MM.1S (cell line): ENCODE results near the gene KNG1.
"Not testable (repeated sequence)": the region's sequence is repeated elsewhere in the genome, so short reads cannot be mapped to it uniquely, and the experiment has no call there.

Experiments used
- DNase-seq: peaks from one replicate; pipeline ENCODE4 v3.0.0-alpha.2; 2015
- H2AFZ ChIP-seq: fragments of 300-600 bp; sonication (generic); 2 replicates; pipeline ENCODE4 v1.6.0; 2016; ENCODE audit warnings: antibody characterized with exemption, low read length
- H3F3A ChIP-seq: fragments of 300-600 bp; sonication (generic); 2 replicates; pipeline ENCODE4 v1.6.1; 2016; ENCODE audit warnings: mild to moderate bottlenecking, antibody characterized with exemption, low read length, moderate library complexity, mixed read lengths; ENCODE audit not compliant: insufficient read depth
- H3K27ac ChIP-seq: fragments of 300-600 bp; sonication (generic); 2 replicates; pipeline ENCODE4 v1.5.1; 2016; ENCODE audit warnings: mild to moderate bottlenecking, low read length
- H3K27me3 ChIP-seq: fragments of 300-600 bp; sonication (generic); replicated peaks from 2 replicates; pipeline ENCODE4 v1.6.0; 2016; ENCODE audit warnings: low read length; ENCODE audit not compliant: insufficient read depth
- H3K36me3 ChIP-seq: fragments of 300-600 bp; sonication (generic); replicated peaks from 2 replicates; pipeline ENCODE4 v1.6.1; 2016; ENCODE audit warnings: mild to moderate bottlenecking, low read length, mixed read lengths; ENCODE audit not compliant: insufficient read depth
- H3K4me1 ChIP-seq: fragments of 300-600 bp; sonication (generic); 2 replicates; pipeline ENCODE4 v1.6.1; 2016; ENCODE audit warnings: low read length, mixed read lengths
- H3K4me2 ChIP-seq: fragments of 300-600 bp; sonication (generic); 2 replicates; pipeline ENCODE4 v1.6.0; 2016; ENCODE audit warnings: low read depth, low read length
- H3K4me3 ChIP-seq: fragments of 300-600 bp; sonication (generic); 2 replicates; pipeline ENCODE4 v1.5.1; 2016; ENCODE audit warnings: low read length, mixed read lengths
- H3K79me2 ChIP-seq: fragments of 300-600 bp; sonication (generic); 2 replicates; pipeline ENCODE4 v1.6.1; 2016; ENCODE audit warnings: mixed run types, low read length, mixed read lengths
- H3K9ac ChIP-seq: fragments of 300-600 bp; sonication (generic); 2 replicates; pipeline ENCODE4 v1.6.1; 2016; ENCODE audit warnings: low read length, mixed read lengths
- H3K9me2 ChIP-seq: fragments of 300-600 bp; sonication (generic); replicated peaks from 2 replicates; pipeline ENCODE4 v1.6.1; 2016; ENCODE audit warnings: mild to moderate bottlenecking, low read length, mixed read lengths; ENCODE audit not compliant: insufficient read depth
- H3K9me3 ChIP-seq: fragments of 300-600 bp; sonication (generic); replicated peaks from 2 replicates; pipeline ENCODE4 v1.6.1; 2016; ENCODE audit warnings: mild to moderate bottlenecking, low read length, mixed read lengths; ENCODE audit not compliant: insufficient read depth
- H4K20me1 ChIP-seq: fragments of 300-600 bp; sonication (generic); 2 replicates; pipeline ENCODE4 v1.6.1; 2016; ENCODE audit warnings: mild to moderate bottlenecking, low read length, moderate library complexity, mixed read lengths; ENCODE audit not compliant: insufficient read depth
- CTCF ChIP-seq: fragments of 300-600 bp; sonication (generic); IDR thresholded peaks from 2 replicates; pipeline ENCODE4 v1.5.1; 2016; ENCODE audit warnings: antibody characterized with exemption, low read length, mixed read lengths
- EZH2 ChIP-seq: fragments of 300-600 bp; sonication (generic); optimal IDR thresholded peaks from 2 replicates; pipeline ENCODE3; 2017; ENCODE audit warnings: low read depth, mild to moderate bottlenecking, antibody characterized with exemption, low read length, mixed read lengths
- EZH2phosphoT487 ChIP-seq: fragments of 300-600 bp; sonication (generic); IDR thresholded peaks from 2 replicates; pipeline ENCODE4 v1.6.1; 2018; ENCODE audit warnings: antibody characterized with exemption, low read length

Gene KNG1

GRCh38 chr3:186700267-186700666, 16.9 kb upstream of the KNG1 start:
- Histone ChIP-seq H3K36me3 (no peaks in the 10 kb centered on the region), H3K9me3 (no peaks in the 10 kb centered on the region), H3K27ac (no peak overlapping the region), H3K79me2 (no peaks in the 10 kb centered on the region), H3K4me2 (no peak overlapping the region), H3K4me3 (no peak overlapping the region), H2AFZ (no peak overlapping the region), H3F3A (no peaks in the 10 kb centered on the region), H3K27me3 (no peaks in the 10 kb centered on the region), H3K4me1 (no peaks in the 10 kb centered on the region), H4K20me1 (no peaks in the 10 kb centered on the region), H3K9me2 (no peaks in the 10 kb centered on the region), H3K9ac (no peak overlapping the region)
- TF ChIP-seq EZH2, result no peak
- TF ChIP-seq CTCF, result no peak
- no peak for TF ChIP-seq EZH2phosphoT487
- DNase-seq, result no peak

GRCh38 chr3:186702451-186702850, 14.7 kb upstream of the KNG1 start:
- DNase-seq, H3K27ac ChIP-seq, H3K4me2 ChIP-seq, H3K79me2 ChIP-seq, H3K9me2 ChIP-seq, H3K9me3 ChIP-seq, H4K20me1 ChIP-seq, H3K27me3 ChIP-seq, H3F3A ChIP-seq, H3K36me3 ChIP-seq, H2AFZ ChIP-seq, H3K9ac ChIP-seq, H3K4me3 ChIP-seq: not testable (repeated sequence)
- peaks cover 11% of the 10 kb centered on the region for H3K4me1 ChIP-seq

- H4K20me1 ChIP-seq, result no peaks in the 10 kb centered on the region
- H3K4me2 ChIP-seq, result no peak overlapping the region
- peaks cover 11% of the 10 kb centered on the region for H3K4me1 ChIP-seq
- no peak overlapping the region for H3K27ac ChIP-seq
- no peaks in the 10 kb centered on the region for H3K79me2 ChIP-seq
- H3K4me3 ChIP-seq, result no peak overlapping the region
- DNase-seq, result peak; percentile 89
- H3F3A ChIP-seq, result peaks cover 9% of the 10 kb centered on the region
- H3K9me2 ChIP-seq, result no peaks in the 10 kb centered on the region
- no peak overlapping the region for H2AFZ ChIP-seq
- no peaks in the 10 kb centered on the region for H3K9me3 ChIP-seq
- no peaks in the 10 kb centered on the region for H3K36me3 ChIP-seq
- TF ChIP-seq EZH2 (no peak), CTCF (no peak), EZH2phosphoT487 (no peak)
- no peak overlapping the region for H3K9ac ChIP-seq
- no peaks in the 10 kb centered on the region for H3K27me3 ChIP-seq
These were observed 11.0 kb upstream of the KNG1 start for GRCh38 chr3:186705882-186706780.

GRCh38 chr3:186708983-186709679, 8.0 kb upstream of the KNG1 start:
- no peak for TF ChIP-seq CTCF
- TF ChIP-seq EZH2, result no peak
- TF ChIP-seq EZH2phosphoT487, result no peak
- Histone ChIP-seq H3K27me3 (no peaks in the 10 kb centered on the region), H3K36me3 (no peaks in the 10 kb centered on the region), H3K9ac (no peak overlapping the region), H3K27ac (no peak overlapping the region), H3F3A (peaks cover 9% of the 10 kb centered on the region), H3K4me2 (no peak overlapping the region), H3K9me3 (no peaks in the 10 kb centered on the region), H3K79me2 (no peaks in the 10 kb centered on the region), H3K4me3 (no peak overlapping the region), H2AFZ (no peak overlapping the region), H3K9me2 (no peaks in the 10 kb centered on the region), H3K4me1 (peaks cover 11% of the 10 kb centered on the region), H4K20me1 (no peaks in the 10 kb centered on the region)
- DNase-seq, result no peak

- not testable (repeated sequence) for H3K9me3 ChIP-seq, H3F3A ChIP-seq, DNase-seq, H3K4me3 ChIP-seq, H4K20me1 ChIP-seq, H3K36me3 ChIP-seq, H3K27me3 ChIP-seq, H3K79me2 ChIP-seq, H3K27ac ChIP-seq, H3K9me2 ChIP-seq, H2AFZ ChIP-seq, H3K9ac ChIP-seq, H3K4me2 ChIP-seq
- peaks cover 11% of the 10 kb centered on the region for H3K4me1 ChIP-seq
These were observed 6.5 kb upstream of the KNG1 start for GRCh38 chr3:186710694-186711093.
